Measurements from ENCODE around the gene MYRIP.

GRCh38 chr3:40044487-40044886 is 235.1 kb downstream of the MYRIP start:
- no peak for TF ChIP-seq CTCF (IDR thresholded peaks at IDR 0.05)
- TF ChIP-seq POLR2A (IDR thresholded peaks at IDR 0.05) = no peak
- no peak for TF ChIP-seq POLR2AphosphoS5 (IDR thresholded peaks at IDR 0.05)
